HL-60 (cell line): Measurements from ENCODE around the gene FCN3.
"Not testable (repeated sequence)": the region's sequence is repeated elsewhere in the genome, so short reads cannot be mapped to it uniquely, and the experiment has no call there.

Source experiments
- DNase-seq, 2 experiments: peaks; one replicate each; pipeline ENCODE4 v3.0.0-alpha.2; 2010 to 2020; ENCODE audit warnings: low read depth in 1 of 2, low spot score in 1 of 2
- H3K27ac ChIP-seq: fragments of 250-450 bp; sonication (Bioruptor Pico); replicated peaks from 2 replicates; pipeline ENCODE4 v1.5.1; 2020; ENCODE audit warnings: mild to moderate bottlenecking, moderate library complexity
- H3K27me3 ChIP-seq: fragments of 250-450 bp; sonication (Bioruptor Pico); 2 replicates; pipeline ENCODE4 v1.5.1; 2021; ENCODE audit warnings: mild to moderate bottlenecking, moderate library complexity; ENCODE audit not compliant: insufficient read depth, poor library complexity, severe bottlenecking
- H3K4me3 ChIP-seq: replicated peaks from 2 replicates; pipeline ENCODE4 v1.5.1; 2011; ENCODE audit warnings: mild to moderate bottlenecking, control low read depth, low read length; ENCODE audit not compliant: insufficient read depth
- GABPA ChIP-seq: IDR thresholded peaks from 2 replicates; pipeline ENCODE4 v1.6.1; 2012; ENCODE audit warnings: low read depth
- POLR2AphosphoS5 ChIP-seq: IDR thresholded peaks from 2 replicates; pipeline ENCODE4 v1.6.1; 2012; ENCODE audit warnings: low read depth
- REST ChIP-seq: IDR thresholded peaks from 2 replicates; pipeline ENCODE4 v1.6.1; 2012; ENCODE audit warnings: low read depth; ENCODE audit not compliant: insufficient replicate concordance
- SPI1 ChIP-seq: IDR thresholded peaks from 2 replicates; pipeline ENCODE4 v1.6.1; 2012; ENCODE audit warnings: low read depth, mild to moderate bottlenecking, borderline replicate concordance
- TF ChIP-seq, protein P1 (sequence below): IDR thresholded peaks from one replicate; pipeline ENCODE4 v1.5.1; 2011; ENCODE audit warnings: low read length, control low read depth, inconsistent platforms; ENCODE audit not compliant: insufficient read depth

The FCN3 gene

DNA sequence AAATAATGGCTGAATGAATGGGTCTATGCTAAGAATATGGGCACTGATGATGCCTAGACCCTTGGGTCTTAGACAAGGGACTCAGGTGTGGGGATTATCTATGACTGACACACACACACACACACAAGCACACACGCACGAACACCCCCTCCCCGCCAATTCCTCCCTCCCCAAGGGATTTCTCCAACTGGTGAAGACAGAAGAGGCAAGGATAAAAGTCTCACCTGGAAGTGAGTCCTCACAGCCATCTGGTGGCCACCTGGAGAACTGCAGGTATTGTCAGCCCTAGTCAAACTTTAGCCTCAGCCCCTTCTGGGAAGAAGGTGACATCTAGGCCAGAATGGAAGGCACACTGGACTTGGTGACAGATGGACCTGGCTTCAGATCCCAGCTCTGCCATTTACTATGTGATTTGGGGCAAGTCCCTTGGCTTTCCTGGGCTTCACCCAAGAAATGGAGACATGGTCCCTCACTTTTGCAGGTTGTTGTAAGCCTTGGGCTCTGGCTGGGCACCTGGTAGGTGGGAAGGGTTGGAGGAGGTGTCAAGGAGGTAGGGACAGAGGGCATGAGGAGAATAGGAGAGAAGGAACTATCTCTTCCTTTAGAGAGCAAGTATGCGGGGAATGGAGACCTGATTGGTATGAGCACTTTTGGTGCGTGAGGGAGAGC is 13.8 kb upstream of the FCN3 start:
- no peak for TF ChIP-seq GABPA
- TF ChIP-seq POLR2AphosphoS5: no peak
- TF ChIP-seq SPI1: no peak
- TF ChIP-seq, protein P1, sequence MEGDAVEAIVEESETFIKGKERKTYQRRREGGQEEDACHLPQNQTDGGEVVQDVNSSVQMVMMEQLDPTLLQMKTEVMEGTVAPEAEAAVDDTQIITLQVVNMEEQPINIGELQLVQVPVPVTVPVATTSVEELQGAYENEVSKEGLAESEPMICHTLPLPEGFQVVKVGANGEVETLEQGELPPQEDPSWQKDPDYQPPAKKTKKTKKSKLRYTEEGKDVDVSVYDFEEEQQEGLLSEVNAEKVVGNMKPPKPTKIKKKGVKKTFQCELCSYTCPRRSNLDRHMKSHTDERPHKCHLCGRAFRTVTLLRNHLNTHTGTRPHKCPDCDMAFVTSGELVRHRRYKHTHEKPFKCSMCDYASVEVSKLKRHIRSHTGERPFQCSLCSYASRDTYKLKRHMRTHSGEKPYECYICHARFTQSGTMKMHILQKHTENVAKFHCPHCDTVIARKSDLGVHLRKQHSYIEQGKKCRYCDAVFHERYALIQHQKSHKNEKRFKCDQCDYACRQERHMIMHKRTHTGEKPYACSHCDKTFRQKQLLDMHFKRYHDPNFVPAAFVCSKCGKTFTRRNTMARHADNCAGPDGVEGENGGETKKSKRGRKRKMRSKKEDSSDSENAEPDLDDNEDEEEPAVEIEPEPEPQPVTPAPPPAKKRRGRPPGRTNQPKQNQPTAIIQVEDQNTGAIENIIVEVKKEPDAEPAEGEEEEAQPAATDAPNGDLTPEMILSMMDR: peak; percentile 88
- peak in 1 of 2 experiments; percentile 64 for DNase-seq
- Histone ChIP-seq H3K4me3 (no peak overlapping the region), H3K27ac (no peak overlapping the region), H3K27me3 (peaks cover 2% of the 10 kb centered on the region)

- not testable (repeated sequence) for H3K4me3 ChIP-seq, H3K27ac ChIP-seq, DNase-seq, H3K27me3 ChIP-seq
Observed at GRCh38 chr1:27384797-27385196, 10.2 kb upstream of the FCN3 start.

- DNase-seq: no peak
- Histone ChIP-seq H3K27me3 (peaks cover 2% of the 10 kb centered on the region), H3K27ac (no peak overlapping the region), H3K4me3 (no peak overlapping the region)
- TF ChIP-seq SPI1 (no peak), REST (no peak), GABPA (no peak), POLR2AphosphoS5 (no peak)
- TF ChIP-seq, protein P1: no peak
Observed at GRCh38 chr1:27383661-27384060, 9.0 kb upstream of the FCN3 start.

GRCh38 chr1:27383039-27383605 is 8.5 kb upstream of the FCN3 start, which contains the start of gene CD164L2:
CD164L2 (minus strand) TSS chr1:27383333; CDS start chr1:27383239, 94 bp downstream.
- H3K4me3 ChIP-seq: no peak within 1 kb of the TSS
- H3K27ac ChIP-seq: no peak within 1 kb of the TSS
- peaks cover 2% of the 10 kb centered on the region for H3K27me3 ChIP-seq
- TF ChIP-seq GABPA (no peak), SPI1 (no peak), REST (no peak), POLR2AphosphoS5 (no peak)
- TF ChIP-seq, protein P1: no peak
- no peak for DNase-seq
